H1 (cell line): ENCODE measurements around the gene AGRN. TPM values are rescaled to one million over a fixed set of nuclear protein-coding genes. Genes with fewer than 3 reads are reported as not detected.

Experiments used
- CTCF ChIA-PET: fragments of 300-600 bp; sonication (Branson Sonifier 250); formaldehyde crosslinking; loops from one replicate; lab custom pipeline; 2021; ENCODE audit not compliant: partially characterized antibody; lab: Charles Lee
- POLR2A ChIA-PET: fragments of 300-600 bp; sonication (Branson Sonifier 250); formaldehyde crosslinking; loops from one replicate; lab custom pipeline; 2021; ENCODE audit warnings: inconsistent platforms; ENCODE audit not compliant: partially characterized antibody; lab: Charles Lee
- DNase-seq, 2 experiments: peaks; one replicate each; pipeline versions ENCODE4 v3.0.0 to v3.0.0-alpha.2; 2010 to 2022; ENCODE audit warnings: low spot score in 2 of 2, low read depth in 1 of 2, mixed read lengths in 1 of 2
- FAIRE-seq: peaks from 2 replicates; lab custom pipeline; 2011; peaks lifted over from hg19 to GRCh38; lab: Jason Lieb, UNC
- H2AFZ ChIP-seq: 2 replicates; pipeline ENCODE4 v1.8.1; 2012; ENCODE audit warnings: low read length, inconsistent platforms
- H2AK5ac ChIP-seq: 2 replicates; pipeline ENCODE4 v1.6.1; 2013; ENCODE audit warnings: low read depth, low read length
- H2BK120ac ChIP-seq: replicated peaks from 2 replicates; pipeline ENCODE3; 2013; ENCODE audit warnings: low read depth, low read length, inconsistent platforms
- H2BK12ac ChIP-seq: 2 replicates; pipeline ENCODE4 v1.6.1; 2013; ENCODE audit warnings: low read depth, low read length
- H2BK15ac ChIP-seq: 2 replicates; pipeline ENCODE4 v1.6.1; 2013; ENCODE audit warnings: low read length
- H2BK20ac ChIP-seq: 2 replicates; pipeline ENCODE4 v1.6.1; 2013; ENCODE audit warnings: low read length
- H2BK5ac ChIP-seq: 2 replicates; pipeline ENCODE4 v1.6.1; 2013; ENCODE audit warnings: low read depth, low read length
- H3K14ac ChIP-seq: 2 replicates; pipeline ENCODE4 v1.6.1; 2013; ENCODE audit warnings: inconsistent platforms; ENCODE audit not compliant: insufficient read length
- H3K18ac ChIP-seq: 2 replicates; pipeline ENCODE4 v1.6.1; 2013; ENCODE audit warnings: low read length; ENCODE audit errors: extremely low read depth
- H3K23ac ChIP-seq: 2 replicates; pipeline ENCODE4 v1.6.1; 2013; ENCODE audit warnings: inconsistent platforms; ENCODE audit not compliant: insufficient read length
- H3K23me2 ChIP-seq: 2 replicates; pipeline ENCODE4 v1.6.1; 2013; ENCODE audit warnings: low read depth, low read length
- H3K27ac ChIP-seq: 2 replicates; pipeline ENCODE4 v1.6.1; 2011; ENCODE audit warnings: low read depth, low read length, inconsistent platforms
- H3K27me3 ChIP-seq, 4 experiments: replicated peaks in 1 of 4; 1 replicate in 1 of 4; 2 replicates in 3 of 4; pipeline versions ENCODE4 v1.6.1 to v1.8.1; 2011 to 2013; ENCODE audit warnings: low read length in 3 of 4, mild to moderate bottlenecking in 3 of 4, inconsistent platforms in 2 of 4, mixed read lengths in 2 of 4, moderate library complexity in 1 of 4; ENCODE audit not compliant: control insufficient read depth in 3 of 4, insufficient read depth in 3 of 4; ENCODE audit errors: extremely low read depth in 1 of 4
- H3K36me3 ChIP-seq, 4 experiments: 2 replicates each; pipeline versions ENCODE4 v1.6.1 to v1.8.1; 2011 to 2013; ENCODE audit warnings: mild to moderate bottlenecking in 4 of 4, low read length in 3 of 4, moderate library complexity in 2 of 4, control low read depth in 1 of 4, inconsistent platforms in 1 of 4; ENCODE audit not compliant: insufficient read depth in 4 of 4, control insufficient read depth in 2 of 4
- H3K4ac ChIP-seq: replicated peaks from 2 replicates; pipeline ENCODE3; 2013; ENCODE audit warnings: low read length, low read depth, mixed read lengths, inconsistent platforms; ENCODE audit not compliant: insufficient read length
- H3K4me1 ChIP-seq, 4 experiments: replicated peaks in 1 of 4; 1 replicate in 1 of 4; 2 replicates in 3 of 4; pipeline versions ENCODE4 v1.6.1 to v1.8.1; 2011 to 2013; ENCODE audit warnings: low read length in 3 of 4, inconsistent platforms in 2 of 4, mixed read lengths in 1 of 4; ENCODE audit not compliant: insufficient read depth in 4 of 4, control insufficient read depth in 3 of 4
- H3K4me2 ChIP-seq, 2 experiments: 2 replicates each; pipeline versions ENCODE4 v1.6.1 to v1.8.1; 2011 to 2013; ENCODE audit warnings: low read depth in 2 of 2, low read length in 2 of 2, control low read depth in 1 of 2, inconsistent platforms in 1 of 2, mild to moderate bottlenecking in 1 of 2; ENCODE audit not compliant: insufficient read depth in 1 of 2
- H3K4me3 ChIP-seq, 4 experiments: fragments of 200-600, 300-600 bp in 1 of 4; sonication (generic), shearing (Covaris generic), sonication (Bioruptor Twin) in 1 of 4; 2 replicates each; pipeline versions ENCODE4 v1.5.1 to v1.8.1; 2011 to 2016; ENCODE audit warnings: low read length in 4 of 4, low read depth in 3 of 4, control low read depth in 2 of 4, inconsistent platforms in 2 of 4, mild to moderate bottlenecking in 2 of 4, mixed read lengths in 1 of 4, moderate library complexity in 1 of 4; ENCODE audit not compliant: insufficient read depth in 2 of 4; ENCODE audit errors: extremely low read depth in 1 of 4
- H3K56ac ChIP-seq: replicated peaks from 2 replicates; pipeline ENCODE3; 2013; ENCODE audit warnings: low read depth, mild to moderate bottlenecking, mixed read lengths, low read length, inconsistent platforms; ENCODE audit not compliant: insufficient read length
- H3K79me1 ChIP-seq: 2 replicates; pipeline ENCODE4 v1.6.1; 2013; ENCODE audit warnings: low read depth, low read length, control low read depth
- H3K79me2 ChIP-seq, 2 experiments: 2 replicates each; pipeline versions ENCODE4 v1.6.1 to v1.8.1; 2012 to 2013; ENCODE audit warnings: low read length in 2 of 2, mild to moderate bottlenecking in 2 of 2, inconsistent platforms in 1 of 2; ENCODE audit not compliant: insufficient read depth in 2 of 2, control insufficient read depth in 1 of 2
- H3K9ac ChIP-seq, 4 experiments: replicated peaks in 1 of 4; 1 replicate in 1 of 4; 2 replicates in 3 of 4; pipeline versions ENCODE4 v1.6.1 to v1.8.1; 2011 to 2013; ENCODE audit warnings: low read depth in 3 of 4, low read length in 3 of 4, control low read depth in 2 of 4, mild to moderate bottlenecking in 2 of 4, moderate library complexity in 2 of 4, inconsistent platforms in 1 of 4; ENCODE audit errors: extremely low read depth in 1 of 4
- H3K9me3 ChIP-seq, 2 experiments: 2 replicates each; pipeline versions ENCODE4 v1.6.1 to v1.8.1; 2012 to 2013; ENCODE audit warnings: mild to moderate bottlenecking in 2 of 2, moderate library complexity in 2 of 2, control low read depth in 1 of 2, inconsistent platforms in 1 of 2, low read depth in 1 of 2, low read length in 1 of 2, mixed read lengths in 1 of 2; ENCODE audit not compliant: insufficient read depth in 2 of 2
- H4K20me1 ChIP-seq, 2 experiments: replicated peaks in 1 of 2; 2 replicates each; pipeline versions ENCODE3 to v1.8.1; 2011 to 2013; ENCODE audit warnings: inconsistent platforms in 2 of 2, low read length in 2 of 2, mild to moderate bottlenecking in 1 of 2; ENCODE audit not compliant: insufficient read depth in 2 of 2, control insufficient read depth in 1 of 2
- H4K5ac ChIP-seq: 2 replicates; pipeline ENCODE4 v1.6.1; 2013; ENCODE audit warnings: low read length, low read depth, mixed read lengths, inconsistent platforms; ENCODE audit not compliant: insufficient read length
- H4K8ac ChIP-seq: 2 replicates; pipeline ENCODE4 v1.8.0; 2013; ENCODE audit warnings: mild to moderate bottlenecking, moderate library complexity, low read length, inconsistent platforms; ENCODE audit not compliant: insufficient read depth; ENCODE audit errors: extremely low read depth
- H4K91ac ChIP-seq: replicated peaks from 2 replicates; pipeline ENCODE3; 2013; ENCODE audit warnings: low read length, mixed read lengths, inconsistent platforms; ENCODE audit not compliant: insufficient read length
- CHD1 ChIP-seq: IDR thresholded peaks from 2 replicates; pipeline ENCODE4 v1.6.1; 2012; ENCODE audit warnings: low read depth, low read length, improper control_type of control experiment
- CHD2 ChIP-seq: IDR thresholded peaks from 2 replicates; pipeline ENCODE4 v1.6.1; 2012; ENCODE audit warnings: low read length, improper control_type of control experiment
- GTF2F1 ChIP-seq: IDR thresholded peaks from 2 replicates; pipeline ENCODE4 v1.6.1; 2012; ENCODE audit warnings: low read depth, low read length, improper control_type of control experiment, borderline replicate concordance
- KDM5A ChIP-seq: fragments of 200-600 bp; IDR thresholded peaks from 2 replicates; pipeline ENCODE4 v1.7.1; 2012; ENCODE audit warnings: mild to moderate bottlenecking, low read length, inconsistent platforms, mixed read lengths
- RXRA ChIP-seq: IDR thresholded peaks from 2 replicates; pipeline ENCODE4 v1.6.1; 2011; ENCODE audit warnings: low read depth, mild to moderate bottlenecking, low read length, moderate library complexity; ENCODE audit not compliant: insufficient read depth
- WGBS, 2 experiments: shearing (Covaris generic) in 1 of 2; methylation state at CpG; one replicate each; pipeline versions ENCODE4 v1.1.6 to v1.1.7; 2013 to 2015; ENCODE audit warnings: low lambda C conversion rate in 2 of 2, mixed read lengths in 2 of 2, inconsistent platforms in 1 of 2, low coverage in 1 of 2, missing lambda C conversion rate in 1 of 2; ENCODE audit not compliant: insufficient replicate concordance in 2 of 2, insufficient coverage in 1 of 2, insufficient read length in 1 of 2; ENCODE audit errors: extremely low coverage in 1 of 2, missing lambda C conversion rate in 1 of 2; 5-methylcytosine and 5-hydroxymethylcytosine counted together
- polyA plus RNA-seq, 7 experiments: library from polyadenylated mRNA; depleted of rRNA in 3 of 7; stranded (reverse) in 5 of 7; unstranded in 2 of 7; fragments of >200 nt in 5 of 7; fragments of 200-250 nt in 2 of 7; gene quantifications; 1 replicate in 5 of 7; 2 replicates in 1 of 7; 4 replicates in 1 of 7; pipeline versions ENCODE4 v1.2.1 to v1.2.3, GENCODE V29; 2011 to 2013; ENCODE audit warnings: missing spikeins in 2 of 7, mixed read lengths in 2 of 7
- total RNA-seq: library from RNA; stranded (reverse); fragmentation: NEBNext Ultra II Directional; extraction: Animal tissue kit (Norgen Biotek cat#: 25700); gene quantifications from 2 replicates; pipeline ENCODE4 v1.2.1, GENCODE V29; 2021

Gene AGRN
- total and polyA plus RNA-seq, 2 of the 8 experiments (the other 6 are each of a cell fraction or from before 2014, with no cell fraction given) = 52.3 to 155 TPM

DNA sequence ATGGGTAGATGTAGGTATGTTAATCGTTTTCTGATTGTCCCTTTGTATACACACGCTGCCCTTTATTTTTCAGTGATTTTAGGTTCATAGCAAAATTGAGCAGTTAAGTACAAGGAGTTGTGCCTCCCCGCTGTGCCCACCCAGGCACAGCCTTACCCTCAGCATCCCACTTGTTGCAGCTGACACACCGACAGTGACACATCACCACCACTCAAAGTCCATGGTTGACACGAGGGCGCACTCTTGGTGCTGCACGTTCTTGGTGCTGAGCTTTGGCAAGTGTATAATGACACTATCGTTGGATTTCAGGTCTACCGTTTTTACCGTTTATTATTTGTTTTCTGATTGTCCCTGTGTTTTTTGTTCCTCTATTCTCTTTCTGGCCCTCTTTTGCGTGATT lies 80.4 kb downstream of the AGRN start:
- Histone ChIP-seq H3K23ac (no peak overlapping the region), H3K23me2 (no peaks in the 10 kb centered on the region), H2AK5ac (no peak overlapping the region), H4K91ac (no peak overlapping the region), H3K36me3 (no peaks in the 10 kb centered on the region), H3K9me3 (peaks cover 7 to 16% of the 10 kb centered on the region in 2 experiments), H3K4me2 (no peak overlapping the region), H4K8ac (no peak overlapping the region), H3K56ac (no peak overlapping the region), H3K4me3 (no peak overlapping the region), H2BK5ac (no peak overlapping the region), H3K9ac (no peak overlapping the region), H3K4ac (no peak overlapping the region), H3K18ac (no peak overlapping the region), H2AFZ (no peak overlapping the region), H3K27ac (no peak overlapping the region), H4K5ac (no peak overlapping the region), H2BK15ac (no peak overlapping the region), H2BK120ac (no peak overlapping the region), H3K4me1 (no peaks in the 10 kb centered on the region), H3K79me2 (no peaks in the 10 kb centered on the region; a peak in 1 of 4 replicates), H2BK12ac (no peak overlapping the region), H4K20me1 (no peaks in the 10 kb centered on the region), H3K79me1 (peaks cover 2% of the 10 kb centered on the region; the same call in 1 of the 2 replicates), H2BK20ac (no peak overlapping the region), H3K27me3 (no peaks in the 10 kb centered on the region), H3K14ac (no peak overlapping the region)
- ChIA-PET CTCF (no interaction called here), POLR2A (interaction anchor here (0.6 kb wide), 1 partner anchor 10 kb away, joined by 3 read pairs; no protein-coding TSS in a partner anchor)
- no peak for DNase-seq
- no peak for FAIRE-seq
- 92% methylated on average over 11 of the region's 11 CpGs; no CpG with 5 or more reads in 1 of the 2 experiments for WGBS, 2 experiments
- no peak for TF ChIP-seq CHD2
- TF ChIP-seq KDM5A = no peak
- no peak for TF ChIP-seq CHD1
- TF ChIP-seq GTF2F1 = no peak
- TF ChIP-seq RXRA = no peak
